Measurements from ENCODE around the gene TMEM45A.

DNA sequence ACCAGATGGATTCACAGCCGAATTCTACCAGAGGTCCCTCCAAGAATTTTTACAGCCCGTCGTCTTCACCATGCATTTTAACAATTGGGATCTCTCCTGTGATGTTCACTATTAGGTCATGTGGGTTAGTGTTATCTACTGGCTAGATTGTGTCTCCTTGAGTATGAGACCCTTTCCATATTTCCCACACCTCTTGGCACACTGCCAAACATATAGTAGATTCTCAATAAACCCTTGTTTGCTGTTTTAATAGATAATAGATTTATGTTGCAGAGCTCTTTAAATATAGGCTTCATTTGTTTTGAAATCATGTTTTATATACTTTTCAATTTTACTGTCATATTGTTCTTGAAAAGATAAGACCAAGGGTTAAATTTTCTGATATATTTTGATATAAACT lies 82.1 kb downstream of the TMEM45A start:
- TF ChIP-seq EZH2phosphoT487 (IDR thresholded peaks at IDR 0.05; ENCODE audit: insufficient read depth, low read depth) = no peak
- TF ChIP-seq EZH2 (IDR thresholded peaks at IDR 0.05; ENCODE audit: insufficient read depth, poor library complexity, severe bottlenecking) = no peak
